ENCODE data around the gene C5orf58.

C5orf58 gene

DNA sequence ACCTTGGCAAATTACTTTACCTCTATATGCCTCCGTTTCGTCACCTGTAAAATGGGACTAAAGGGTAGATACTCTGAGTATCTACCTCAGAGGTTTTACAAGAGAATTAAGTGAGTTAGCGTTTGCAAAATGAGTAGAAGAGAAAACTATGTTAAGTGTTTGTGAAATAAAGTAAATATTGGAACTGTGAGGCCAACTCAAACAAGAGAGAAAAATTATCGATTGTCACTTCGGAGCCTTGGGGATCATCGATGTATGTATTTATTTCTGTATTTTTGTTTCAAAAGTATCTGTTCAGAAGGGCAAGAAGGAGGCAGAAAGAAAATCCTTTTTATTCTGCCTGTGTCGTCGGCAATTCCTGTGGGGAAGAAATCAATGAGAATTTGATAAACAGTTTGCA lies 25.8 kb upstream of the C5orf58 start:
- TF ChIP-seq, protein P1, sequence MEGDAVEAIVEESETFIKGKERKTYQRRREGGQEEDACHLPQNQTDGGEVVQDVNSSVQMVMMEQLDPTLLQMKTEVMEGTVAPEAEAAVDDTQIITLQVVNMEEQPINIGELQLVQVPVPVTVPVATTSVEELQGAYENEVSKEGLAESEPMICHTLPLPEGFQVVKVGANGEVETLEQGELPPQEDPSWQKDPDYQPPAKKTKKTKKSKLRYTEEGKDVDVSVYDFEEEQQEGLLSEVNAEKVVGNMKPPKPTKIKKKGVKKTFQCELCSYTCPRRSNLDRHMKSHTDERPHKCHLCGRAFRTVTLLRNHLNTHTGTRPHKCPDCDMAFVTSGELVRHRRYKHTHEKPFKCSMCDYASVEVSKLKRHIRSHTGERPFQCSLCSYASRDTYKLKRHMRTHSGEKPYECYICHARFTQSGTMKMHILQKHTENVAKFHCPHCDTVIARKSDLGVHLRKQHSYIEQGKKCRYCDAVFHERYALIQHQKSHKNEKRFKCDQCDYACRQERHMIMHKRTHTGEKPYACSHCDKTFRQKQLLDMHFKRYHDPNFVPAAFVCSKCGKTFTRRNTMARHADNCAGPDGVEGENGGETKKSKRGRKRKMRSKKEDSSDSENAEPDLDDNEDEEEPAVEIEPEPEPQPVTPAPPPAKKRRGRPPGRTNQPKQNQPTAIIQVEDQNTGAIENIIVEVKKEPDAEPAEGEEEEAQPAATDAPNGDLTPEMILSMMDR (conservative IDR thresholded peaks at IDR 0.05; ENCODE audit: control insufficient read depth, insufficient read depth, low read depth, low read length), result no peak
- DNase-seq (ENCODE audit: low read depth), result no peak
- no peak overlapping the region for H3K4me3 ChIP-seq (ENCODE audit: control insufficient read depth, low read depth, low read length)

DNA sequence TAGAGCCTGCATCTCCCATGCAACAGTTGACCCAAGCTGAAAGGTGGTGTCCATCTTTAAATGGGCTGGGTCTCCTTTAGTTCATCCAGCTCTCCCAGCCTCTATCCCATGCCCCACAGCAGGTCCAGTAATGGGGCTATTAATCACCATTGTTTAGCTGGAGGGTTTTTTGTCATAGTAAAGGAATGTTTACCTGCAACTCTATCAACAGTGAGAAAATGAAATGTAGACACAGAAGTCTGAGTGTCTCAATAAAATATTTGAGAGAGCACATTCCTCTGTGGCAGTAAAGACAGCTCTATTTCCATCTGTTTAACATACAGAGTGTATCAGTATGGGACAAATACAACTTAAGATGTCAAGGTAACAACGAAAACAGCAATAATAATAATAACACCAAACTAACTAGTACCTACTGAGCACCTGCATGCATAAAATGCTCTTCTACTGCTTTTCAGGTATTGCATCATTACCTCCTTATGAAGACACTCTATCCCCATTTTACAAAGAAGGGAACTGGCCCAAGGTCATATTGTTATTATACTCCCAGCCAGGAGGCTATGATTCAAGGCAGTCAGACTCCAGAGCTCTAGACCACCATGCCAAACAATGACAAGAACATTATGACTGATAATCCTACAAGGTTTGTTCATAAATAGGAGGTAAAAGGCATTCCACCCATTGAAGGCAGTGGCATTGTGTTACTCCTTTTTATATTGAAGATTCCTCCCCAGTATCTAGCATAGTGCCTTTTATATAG lies 21.0 kb upstream of the C5orf58 start:
- no peak for DNase-seq (ENCODE audit: low read depth)
- H3K4me3 ChIP-seq (ENCODE audit: control insufficient read depth, low read depth, low read length), result no peak overlapping the region
- TF ChIP-seq, protein P1 (conservative IDR thresholded peaks at IDR 0.05; ENCODE audit: control insufficient read depth, insufficient read depth, low read depth, low read length), result no peak

DNA sequence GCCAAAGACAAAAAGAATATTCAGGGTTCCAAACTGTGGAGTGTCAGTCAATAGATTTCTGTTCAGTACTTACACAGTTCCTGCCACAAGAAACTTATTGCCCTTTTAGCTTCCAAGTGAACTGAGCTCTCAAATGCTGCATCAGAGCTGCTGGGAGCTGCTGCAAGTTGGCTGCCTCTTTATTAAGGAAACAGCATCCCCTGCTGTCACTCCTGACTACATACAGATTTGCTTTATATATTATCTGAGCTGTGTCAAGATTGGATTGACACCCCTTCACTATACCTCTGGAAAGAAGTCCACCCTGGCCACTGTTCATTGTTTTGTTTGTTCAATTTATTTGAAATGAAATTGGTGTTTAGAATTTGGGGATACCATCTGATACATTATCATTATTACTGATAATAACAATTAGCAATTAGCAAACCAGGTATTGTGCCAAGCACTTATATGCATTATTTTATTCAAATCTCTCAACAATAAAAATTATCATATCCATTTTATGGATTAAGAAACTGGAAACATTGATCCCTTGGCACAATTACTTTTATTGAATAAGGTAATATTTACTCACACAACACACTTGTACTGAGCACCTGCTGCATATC lies 16.4 kb upstream of the C5orf58 start:
- no peak overlapping the region for H3K4me3 ChIP-seq (ENCODE audit: control insufficient read depth, low read depth, low read length)
- TF ChIP-seq, protein P1 (conservative IDR thresholded peaks at IDR 0.05; ENCODE audit: control insufficient read depth, insufficient read depth, low read depth, low read length), result peak; percentile 73
- peak; percentile 71 for DNase-seq (ENCODE audit: low read depth)

DNA sequence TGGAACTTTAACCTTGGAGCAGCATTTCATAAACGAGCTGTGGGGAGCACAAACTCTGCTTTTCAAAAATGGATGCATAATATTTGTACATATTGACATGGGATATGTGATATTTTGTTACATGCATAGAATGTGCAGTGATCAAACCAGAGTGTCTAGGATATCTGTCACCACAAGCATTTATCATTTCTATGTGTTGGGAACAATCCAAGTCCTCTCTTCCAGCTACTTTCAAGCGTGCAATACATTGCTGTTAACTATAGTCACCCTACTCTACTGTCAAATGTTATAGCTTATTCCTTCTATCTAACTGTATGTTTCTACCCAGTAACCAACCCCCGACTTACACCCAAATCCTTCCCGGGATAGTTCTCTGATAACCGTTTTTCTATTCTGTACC lies 15.0 kb upstream of the C5orf58 start:
- DNase-seq (ENCODE audit: low read depth), result no peak
- no peak overlapping the region for H3K4me3 ChIP-seq (ENCODE audit: control insufficient read depth, low read depth, low read length)
- TF ChIP-seq, protein P1 (conservative IDR thresholded peaks at IDR 0.05; ENCODE audit: control insufficient read depth, insufficient read depth, low read depth, low read length), result no peak

DNA sequence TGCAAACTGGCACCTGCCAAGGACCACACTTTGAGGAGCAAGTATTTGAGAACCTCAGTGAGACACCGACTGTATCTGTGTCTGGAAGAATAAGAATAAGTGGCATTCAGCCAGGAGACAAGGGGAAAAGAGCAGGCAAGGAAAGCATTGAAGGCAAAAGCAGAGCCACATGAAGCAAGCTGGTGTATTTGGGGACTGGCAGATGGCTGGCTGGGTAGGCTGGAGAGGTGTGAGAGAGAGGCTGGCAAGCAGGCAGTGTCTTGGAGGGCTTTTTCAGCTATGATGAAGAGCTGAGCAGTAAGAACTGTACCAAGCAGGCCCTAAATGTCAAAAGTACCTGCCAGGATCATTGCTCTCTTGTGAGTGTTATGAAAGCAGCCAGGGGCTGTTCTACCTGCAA lies 14.1 kb upstream of the C5orf58 start:
- TF ChIP-seq, protein P1 (conservative IDR thresholded peaks at IDR 0.05; ENCODE audit: control insufficient read depth, insufficient read depth, low read depth, low read length), result no peak
- DNase-seq (ENCODE audit: low read depth), result no peak
- H3K4me3 ChIP-seq (ENCODE audit: control insufficient read depth, low read depth, low read length), result no peak overlapping the region

DNA sequence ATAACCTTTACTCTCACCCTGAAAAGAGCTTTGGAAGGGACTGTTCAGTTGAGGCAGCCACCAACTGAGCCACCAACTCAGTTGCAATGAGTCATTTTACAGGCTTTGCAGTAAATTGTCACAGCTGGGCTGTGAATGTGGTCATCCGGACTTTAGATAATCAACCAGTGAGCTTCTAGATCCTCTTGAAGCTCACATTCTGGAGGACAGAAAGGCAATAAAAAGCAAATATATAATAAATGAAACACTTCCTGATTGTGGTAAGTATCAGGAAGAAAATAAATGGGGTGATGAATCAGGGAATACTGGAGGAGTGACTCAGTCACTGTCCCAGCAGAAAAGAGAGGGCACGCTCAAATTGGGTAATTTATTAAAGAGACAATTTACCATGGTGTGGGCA lies 13.2 kb upstream of the C5orf58 start:
- H3K4me3 ChIP-seq (ENCODE audit: control insufficient read depth, low read depth, low read length), result no peak overlapping the region
- peak; percentile 72 for DNase-seq (ENCODE audit: low read depth)
- TF ChIP-seq, protein P1 (conservative IDR thresholded peaks at IDR 0.05; ENCODE audit: control insufficient read depth, insufficient read depth, low read depth, low read length), result no peak

Measured in fibroblast of mammary gland (primary cell).